ENCODE data around the gene SSC4D.
A peak's percentile ranks its signal among the peaks of the same experiment; 100 is the strongest.
"Not testable (repeated sequence)": the region's sequence is repeated elsewhere in the genome, so short reads cannot be mapped to it uniquely, and the experiment has no call there.

SSC4D gene

GRCh38 chr7:76421097-76421496, 11.6 kb upstream of the SSC4D start:
- peak; percentile 95 for DNase-seq (ENCODE audit: low read depth)

- not testable (repeated sequence) for DNase-seq (ENCODE audit: low read depth)
Measured at GRCh38 chr7:76417654-76418310, 8.3 kb upstream of the SSC4D start.

GRCh38 chr7:76412249-76412648, 2.8 kb upstream of the SSC4D start:
- DNase-seq (ENCODE audit: low read depth): no peak

- DNase-seq (ENCODE audit: low read depth): no peak
Measured at GRCh38 chr7:76411626-76412025, 2.1 kb upstream of the SSC4D start.

GRCh38 chr7:76408121-76408560, 1.4 kb downstream of the SSC4D start:
- DNase-seq (ENCODE audit: low read depth): no peak

- DNase-seq (ENCODE audit: low read depth): no peak
Measured at GRCh38 chr7:76407718-76408117, 1.8 kb downstream of the SSC4D start.

- no peak for DNase-seq (ENCODE audit: low read depth)
Measured at GRCh38 chr7:76405738-76406137, 3.8 kb downstream of the SSC4D start.

GRCh38 chr7:76403780-76404494, 5.6 kb downstream of the SSC4D start:
- DNase-seq (ENCODE audit: low read depth): no peak

GRCh38 chr7:76403097-76403496, 6.4 kb downstream of the SSC4D start:
- not testable (repeated sequence) for DNase-seq (ENCODE audit: low read depth)

GRCh38 chr7:76400248-76400647, 9.2 kb downstream of the SSC4D start:
- DNase-seq (ENCODE audit: low read depth): no peak

- DNase-seq (ENCODE audit: low read depth): no peak
Measured at GRCh38 chr7:76397409-76398183, 11.9 kb downstream of the SSC4D start.

GRCh38 chr7:76396864-76397263, 12.6 kb downstream of the SSC4D start:
- no peak for DNase-seq (ENCODE audit: low read depth)

GRCh38 chr7:76395965-76396726, 13.4 kb downstream of the SSC4D start:
- DNase-seq (ENCODE audit: low read depth): no peak

- DNase-seq (ENCODE audit: low read depth): not testable (repeated sequence)
Measured at GRCh38 chr7:76395605-76395964, 13.9 kb downstream of the SSC4D start.

- no peak for DNase-seq (ENCODE audit: low read depth)
Measured at GRCh38 chr7:76394957-76395356, 14.5 kb downstream of the SSC4D start.

- DNase-seq (ENCODE audit: low read depth): peak; percentile 49
Measured at GRCh38 chr7:76393116-76394031, 16.1 kb downstream of the SSC4D start.

- no peak for DNase-seq (ENCODE audit: low read depth)
Measured at GRCh38 chr7:76392531-76393115, 16.9 kb downstream of the SSC4D start.

- no peak for DNase-seq (ENCODE audit: low read depth)
Measured at GRCh38 chr7:76390092-76390491, 19.4 kb downstream of the SSC4D start.

GRCh38 chr7:76387789-76388188, 21.7 kb downstream of the SSC4D start:
- not testable (repeated sequence) for DNase-seq (ENCODE audit: low read depth)

- DNase-seq (ENCODE audit: low read depth): peak; percentile 50
Measured at GRCh38 chr7:76386691-76387260, 22.7 kb downstream of the SSC4D start.
